SK-N-MC (cell line): Measurements from ENCODE around the gene RAD50.

Experiments used
- EZH2 ChIP-seq: fragments of 200-600 bp; sonication (generic); IDR thresholded peaks from one replicate; pipeline ENCODE4 v1.6.1; 2017; ENCODE audit warnings: antibody characterized with exemption
- POLR2AphosphoS5 ChIP-seq: IDR thresholded peaks from 2 replicates; pipeline ENCODE4 v1.6.1; 2012; ENCODE audit warnings: mild to moderate bottlenecking, low read depth, low read length, borderline replicate concordance

GRCh38 chr5:132684491-132684890 is 127.7 kb downstream of the RAD50 start:
- TF ChIP-seq POLR2AphosphoS5 (no peak), EZH2 (no peak)
